Astrocyte (in vitro differentiated cells and primary cell): ENCODE data around the gene WNT9A. TPM values are rescaled to one million over a fixed set of nuclear protein-coding genes. Genes with fewer than 3 reads are reported as not detected.
"Not testable (repeated sequence)": the region's sequence is repeated elsewhere in the genome, so short reads cannot be mapped to it uniquely, and the experiment has no call there.

Experiments
- DNase-seq: peaks from one replicate; pipeline ENCODE4 v3.0.0-alpha.2; 2010; ENCODE audit warnings: low read depth
- FAIRE-seq: peaks from 2 replicates; lab custom pipeline; 2011; peaks lifted over from hg19 to GRCh38; lab: Jason Lieb, UNC
- H2AFZ ChIP-seq: 2 replicates; pipeline ENCODE4 v1.6.0; 2012; ENCODE audit warnings: low read depth, low read length, inconsistent platforms
- H3K27ac ChIP-seq: 2 replicates; pipeline ENCODE4 v1.5.1; 2011; ENCODE audit warnings: low read depth, low read length, inconsistent platforms
- H3K27me3 ChIP-seq: 2 replicates; pipeline ENCODE4 v1.6.0; 2011; ENCODE audit warnings: low read length, inconsistent platforms; ENCODE audit not compliant: insufficient read depth
- H3K36me3 ChIP-seq: 2 replicates; pipeline ENCODE4 v1.5.1; 2011; ENCODE audit warnings: low read length, inconsistent platforms; ENCODE audit not compliant: insufficient read depth
- H3K4me1 ChIP-seq: 2 replicates; pipeline ENCODE4 v1.5.1; 2011; ENCODE audit warnings: low read length, inconsistent platforms; ENCODE audit not compliant: insufficient read depth
- H3K4me2 ChIP-seq: 2 replicates; pipeline ENCODE4 v1.6.0; 2012; ENCODE audit warnings: low read length, inconsistent platforms
- H3K4me3 ChIP-seq: 2 replicates; pipeline ENCODE4 v1.5.1; 2011; ENCODE audit warnings: low read depth, mild to moderate bottlenecking, low read length, inconsistent platforms; ENCODE audit not compliant: insufficient read depth
- H3K79me2 ChIP-seq: 2 replicates; pipeline ENCODE4 v1.6.0; 2012; ENCODE audit warnings: mild to moderate bottlenecking, low read length, inconsistent platforms; ENCODE audit not compliant: insufficient read depth
- H3K9ac ChIP-seq: 2 replicates; pipeline ENCODE4 v1.6.0; 2012; ENCODE audit warnings: mild to moderate bottlenecking, low read length, inconsistent platforms
- H3K9me3 ChIP-seq: 2 replicates; pipeline ENCODE4 v1.5.1; 2012; ENCODE audit warnings: low read depth, mild to moderate bottlenecking, low read length, inconsistent platforms; ENCODE audit not compliant: insufficient read depth
- H4K20me1 ChIP-seq: 2 replicates; pipeline ENCODE4 v1.6.0; 2012; ENCODE audit warnings: low read length, inconsistent platforms; ENCODE audit not compliant: insufficient read depth
- H3K27ac Mint-ChIP-seq: one replicate; pipeline ENCODE4 v1.8.0; 2021; ENCODE audit warnings: mild to moderate bottlenecking, mixed read lengths; ENCODE audit not compliant: unreplicated experiment
- H3K27me3 Mint-ChIP-seq: one replicate; pipeline ENCODE4 v1.8.0; 2021; ENCODE audit warnings: low read depth, mixed read lengths; ENCODE audit not compliant: unreplicated experiment
- H3K36me3 Mint-ChIP-seq: one replicate; pipeline ENCODE4 v1.8.0; 2021; ENCODE audit warnings: low read depth, mixed read lengths; ENCODE audit not compliant: unreplicated experiment
- H3K4me1 Mint-ChIP-seq: one replicate; pipeline ENCODE4 v1.8.0; 2021; ENCODE audit warnings: low read depth, mixed read lengths; ENCODE audit not compliant: unreplicated experiment
- H3K4me3 Mint-ChIP-seq: one replicate; pipeline ENCODE4 v1.8.0; 2021; ENCODE audit warnings: mild to moderate bottlenecking, moderate library complexity, mixed read lengths; ENCODE audit not compliant: unreplicated experiment
- H3K9me3 Mint-ChIP-seq: one replicate; pipeline ENCODE4 v1.8.0; 2021; ENCODE audit warnings: mild to moderate bottlenecking, mixed read lengths; ENCODE audit not compliant: unreplicated experiment
- EZH2 ChIP-seq: IDR thresholded peaks from 2 replicates; pipeline ENCODE4 v1.6.1; 2012; ENCODE audit warnings: mild to moderate bottlenecking, low read length, inconsistent platforms; ENCODE audit not compliant: insufficient read depth
- total RNA-seq: library from RNA; stranded (reverse); gene quantifications from 2 replicates; pipeline ENCODE4 v1.2.1, GENCODE V29; 2021
- TF ChIP-seq, protein P1 (sequence below): IDR thresholded peaks from 2 replicates; pipeline ENCODE4 v1.5.1; 2011; ENCODE audit warnings: low read depth, mild to moderate bottlenecking, inconsistent platforms, low read length, moderate library complexity; ENCODE audit not compliant: insufficient read depth

The WNT9A gene
- total RNA-seq, 1 donor from 2014 or later: 4.1 TPM

DNA sequence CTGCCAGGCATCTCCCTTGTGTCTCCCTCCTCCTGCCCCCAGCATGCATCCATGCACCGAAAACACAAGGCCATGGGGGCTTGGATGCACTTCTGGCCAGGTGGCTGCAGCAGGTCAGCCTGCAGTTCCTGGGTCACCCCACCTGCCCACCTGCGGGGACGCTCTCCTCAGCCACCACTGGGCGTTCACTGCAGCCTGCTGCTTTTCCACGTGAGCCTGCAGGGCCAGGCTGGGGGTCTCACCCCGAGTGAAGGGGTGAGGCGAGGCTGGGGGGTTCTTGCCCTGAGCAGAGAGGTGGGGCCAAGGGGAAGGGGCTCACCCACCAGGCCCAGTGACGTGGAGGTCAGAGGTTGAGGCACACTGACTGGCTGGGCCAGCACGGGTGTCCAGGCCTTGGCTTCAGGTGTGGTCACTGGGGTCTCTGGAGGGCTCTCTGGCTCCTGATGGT is 64.6 kb downstream of the WNT9A start:
- Histone ChIP-seq H3K4me2 (no peak overlapping the region), H3K27me3 (peaks cover 2% of the 10 kb centered on the region), H4K20me1 (no peaks in the 10 kb centered on the region), H3K79me2 (no peaks in the 10 kb centered on the region), H3K9me3 (no peaks in the 10 kb centered on the region), H3K4me3 (no peak overlapping the region), H2AFZ (no peak overlapping the region), H3K4me1 (peaks cover 9% of the 10 kb centered on the region), H3K9ac (no peak overlapping the region), H3K36me3 (no peaks in the 10 kb centered on the region), H3K27ac (no peak overlapping the region)
- H3K4me1 Mint-ChIP-seq: peaks cover 4% of the 10 kb centered on the region
- no peak for FAIRE-seq
- DNase-seq: no peak
- H3K36me3 Mint-ChIP-seq: no peaks in the 10 kb centered on the region
- no peak overlapping the region for H3K27ac Mint-ChIP-seq
- H3K4me3 Mint-ChIP-seq: no peak overlapping the region
- no peaks in the 10 kb centered on the region for H3K9me3 Mint-ChIP-seq
- no peak for TF ChIP-seq EZH2
- H3K27me3 Mint-ChIP-seq: peaks cover 19% of the 10 kb centered on the region

DNA sequence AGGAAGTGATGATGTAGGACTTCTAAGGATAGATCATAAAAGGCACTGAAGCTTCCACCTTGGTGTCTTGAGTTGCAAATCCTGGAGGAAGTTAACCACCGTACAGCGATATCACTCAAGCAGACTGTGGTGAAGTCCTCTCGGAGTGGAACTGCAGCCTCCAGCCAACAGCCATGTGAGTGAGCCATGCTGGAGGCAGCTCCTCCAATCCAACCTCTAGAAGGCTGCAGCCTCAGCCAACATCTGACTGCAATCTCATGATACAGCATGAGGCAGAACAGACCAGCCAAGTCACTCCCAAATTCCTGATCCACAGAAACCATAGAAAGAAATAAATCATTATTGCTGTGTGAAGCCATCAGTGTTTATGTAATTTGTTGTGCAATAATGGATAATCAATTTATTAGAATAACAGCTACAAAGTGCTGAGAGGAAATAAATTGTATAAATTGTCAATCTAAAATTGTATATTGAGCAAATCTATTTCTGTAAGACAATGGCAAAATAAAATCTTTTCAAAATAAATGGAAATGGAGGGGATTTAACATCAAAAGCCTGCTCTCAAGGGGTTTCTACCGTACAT is 67.3 kb downstream of the WNT9A start:
- Histone ChIP-seq H3K4me1 (peaks cover 1% of the 10 kb centered on the region), H3K36me3 (no peaks in the 10 kb centered on the region), H3K4me2 (no peak overlapping the region), H3K27ac (no peak overlapping the region), H3K9me3 (no peaks in the 10 kb centered on the region), H2AFZ (no peak overlapping the region), H3K4me3 (no peak overlapping the region), H4K20me1 (no peaks in the 10 kb centered on the region), H3K27me3 (peaks cover 2% of the 10 kb centered on the region), H3K9ac (no peak overlapping the region), H3K79me2 (no peaks in the 10 kb centered on the region)
- TF ChIP-seq, protein P1, sequence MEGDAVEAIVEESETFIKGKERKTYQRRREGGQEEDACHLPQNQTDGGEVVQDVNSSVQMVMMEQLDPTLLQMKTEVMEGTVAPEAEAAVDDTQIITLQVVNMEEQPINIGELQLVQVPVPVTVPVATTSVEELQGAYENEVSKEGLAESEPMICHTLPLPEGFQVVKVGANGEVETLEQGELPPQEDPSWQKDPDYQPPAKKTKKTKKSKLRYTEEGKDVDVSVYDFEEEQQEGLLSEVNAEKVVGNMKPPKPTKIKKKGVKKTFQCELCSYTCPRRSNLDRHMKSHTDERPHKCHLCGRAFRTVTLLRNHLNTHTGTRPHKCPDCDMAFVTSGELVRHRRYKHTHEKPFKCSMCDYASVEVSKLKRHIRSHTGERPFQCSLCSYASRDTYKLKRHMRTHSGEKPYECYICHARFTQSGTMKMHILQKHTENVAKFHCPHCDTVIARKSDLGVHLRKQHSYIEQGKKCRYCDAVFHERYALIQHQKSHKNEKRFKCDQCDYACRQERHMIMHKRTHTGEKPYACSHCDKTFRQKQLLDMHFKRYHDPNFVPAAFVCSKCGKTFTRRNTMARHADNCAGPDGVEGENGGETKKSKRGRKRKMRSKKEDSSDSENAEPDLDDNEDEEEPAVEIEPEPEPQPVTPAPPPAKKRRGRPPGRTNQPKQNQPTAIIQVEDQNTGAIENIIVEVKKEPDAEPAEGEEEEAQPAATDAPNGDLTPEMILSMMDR: no peak
- no peak for TF ChIP-seq EZH2
- H3K36me3 Mint-ChIP-seq: no peaks in the 10 kb centered on the region
- peaks cover 36% of the 10 kb centered on the region for H3K27me3 Mint-ChIP-seq
- peaks cover 11% of the 10 kb centered on the region for H3K9me3 Mint-ChIP-seq
- FAIRE-seq (no peak), DNase-seq (no peak)
- no peak overlapping the region for H3K27ac Mint-ChIP-seq
- H3K4me1 Mint-ChIP-seq: peaks cover under 1% of the 10 kb centered on the region
- no peak overlapping the region for H3K4me3 Mint-ChIP-seq

DNA sequence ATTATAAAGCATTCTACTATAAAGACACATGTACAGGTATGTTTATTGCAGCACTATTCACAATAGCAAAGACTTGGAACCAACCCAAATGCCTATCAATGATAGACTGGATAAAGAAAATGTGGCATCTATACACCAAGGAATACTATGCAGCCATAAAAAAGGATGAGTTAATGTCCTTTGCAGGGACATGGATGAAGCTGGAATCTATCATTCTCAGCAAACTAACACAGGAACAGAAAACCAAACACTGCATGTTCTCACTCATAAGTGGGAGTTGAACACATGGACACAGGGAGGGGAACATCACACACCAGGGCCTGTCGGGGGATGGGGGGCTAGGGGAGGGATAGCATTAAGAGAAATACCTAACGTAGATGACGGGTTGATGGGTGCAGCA is 69.9 kb downstream of the WNT9A start:
- H3K36me3 ChIP-seq, H3K27ac ChIP-seq, H3K79me2 ChIP-seq, H3K36me3 Mint-ChIP-seq, H3K4me1 ChIP-seq, H4K20me1 ChIP-seq, H2AFZ ChIP-seq, H3K27ac Mint-ChIP-seq, H3K4me3 ChIP-seq, H3K4me2 ChIP-seq, H3K27me3 ChIP-seq, H3K9ac ChIP-seq, H3K4me1 Mint-ChIP-seq, H3K9me3 ChIP-seq, H3K4me3 Mint-ChIP-seq, FAIRE-seq, DNase-seq: not testable (repeated sequence)
- Mint-ChIP-seq H3K27me3 (peaks cover 62% of the 10 kb centered on the region), H3K9me3 (peaks cover 14% of the 10 kb centered on the region)

DNA sequence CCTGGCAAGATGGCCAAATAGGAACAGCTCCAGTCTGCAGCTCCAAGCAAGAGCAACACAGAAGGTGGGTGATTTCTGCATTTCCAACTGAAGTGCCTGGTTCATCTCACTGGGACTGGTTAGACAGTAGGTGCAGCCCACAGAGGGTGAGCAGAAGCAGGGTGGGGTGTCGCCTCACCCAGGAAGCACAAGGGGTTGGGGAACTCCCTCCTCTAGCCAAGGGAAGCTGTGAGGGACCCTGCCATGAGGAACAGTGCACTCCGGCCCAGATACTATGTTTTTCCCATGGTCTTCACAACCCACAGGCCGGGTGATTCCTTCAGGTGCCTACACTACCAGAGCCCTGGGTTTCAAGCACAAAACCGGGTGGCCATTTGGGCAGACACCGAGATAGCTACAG is 75.8 kb downstream of the WNT9A start:
- not testable (repeated sequence) for H3K9ac ChIP-seq, H3K27ac ChIP-seq, H3K4me3 Mint-ChIP-seq, H4K20me1 ChIP-seq, H2AFZ ChIP-seq, FAIRE-seq, H3K79me2 ChIP-seq, DNase-seq, H3K4me2 ChIP-seq, H3K9me3 ChIP-seq, H3K36me3 Mint-ChIP-seq, H3K4me1 Mint-ChIP-seq, H3K27ac Mint-ChIP-seq, H3K27me3 ChIP-seq, H3K4me1 ChIP-seq, H3K36me3 ChIP-seq, H3K4me3 ChIP-seq
- Mint-ChIP-seq H3K9me3 (peaks cover 12% of the 10 kb centered on the region), H3K27me3 (peaks cover 51% of the 10 kb centered on the region)
